Heart right ventricle (tissue), 16 donors: ENCODE measurements around the gene OR52I2. TPM values are rescaled to one million over a fixed set of nuclear protein-coding genes. Genes with fewer than 3 reads are reported as not detected.

Experiments
- ATAC-seq, 8 donors: fragments of 200-7000 bp; cut with Tn5 transposase; one replicate each; pipeline ENCODE4 v1.9.1; 2020; ENCODE audit warnings: mild to moderate bottlenecking in 8 of 8, moderate library complexity in 8 of 8, moderate number of reproducible peaks in 1 of 8
- DNase-seq, 2 donors: peaks; one replicate each; pipeline ENCODE4 v3.0.0-alpha.2; 2020
- H3K27ac ChIP-seq, 10 donors: fragments of 200-600 bp; sonication (generic) in 2 of 10; one replicate each; pipeline versions ENCODE4 v1.5.0 to v1.8.0; 2020 to 2022; ENCODE audit warnings: mild to moderate bottlenecking in 3 of 10
- H3K27me3 ChIP-seq, 7 donors: fragments of 200-600 bp; one replicate each; pipeline ENCODE4 v1.8.0; 2021 to 2022; ENCODE audit warnings: mild to moderate bottlenecking in 2 of 7
- H3K36me3 ChIP-seq, 9 donors: fragments of 200-600 bp; sonication (generic) in 1 of 9; one replicate each; pipeline versions ENCODE4 v1.5.0 to v1.8.0; 2020 to 2022; ENCODE audit warnings: mild to moderate bottlenecking in 2 of 9
- H3K4me1 ChIP-seq, 9 donors: fragments of 200-600 bp; sonication (generic) in 1 of 9; one replicate each; pipeline versions ENCODE4 v1.5.0 to v1.8.0; 2020 to 2022; ENCODE audit warnings: mild to moderate bottlenecking in 4 of 9
- H3K4me3 ChIP-seq, 10 donors: fragments of 200-600 bp; sonication (generic) in 2 of 10; one replicate each; pipeline versions ENCODE4 v1.5.0 to v1.8.0; 2020 to 2022; ENCODE audit warnings: mild to moderate bottlenecking in 7 of 10, moderate library complexity in 2 of 10
- H3K9me3 ChIP-seq, 11 donors: fragments of 200-600 bp in 10 of 11; sonication (generic) in 2 of 11; one replicate each; pipeline versions ENCODE4 v1.5.0 to v1.8.0; 2013 to 2022; ENCODE audit warnings: mild to moderate bottlenecking in 2 of 11, control low read depth in 1 of 11, moderate library complexity in 1 of 11
- CTCF ChIP-seq, 9 donors: fragments of 200-600 bp; sonication (generic) in 2 of 9; IDR thresholded peaks; one replicate each; pipeline versions ENCODE4 v1.5.0 to v1.8.0; 2021 to 2022; ENCODE audit warnings: antibody characterized with exemption in 9 of 9, mild to moderate bottlenecking in 5 of 9, moderate library complexity in 1 of 9
- WGBS, 2 donors: extraction: QIAGEN DNeasy Blood & Tissue Kit; methylation state at CpG; one replicate each; pipeline ENCODE4 v1.1.7; 2013; ENCODE audit warnings: inconsistent platforms in 1 of 2; 5-methylcytosine and 5-hydroxymethylcytosine counted together
- intact Hi-C, 10 donors: fragments of 100-400 bp; cut with DNase I; formaldehyde crosslinking; loops; one replicate each; pipeline versions ENCODE4 v1.11.1 to v1.14.2; 2022
- polyA plus RNA-seq, 2 donors: library from polyadenylated mRNA; stranded (reverse); fragments of 200-250 nt; gene quantifications; one replicate each; pipeline ENCODE4 v1.2.3, GENCODE V29; 2013
- total RNA-seq, 10 donors: library from RNA; stranded (reverse); fragmentation: NEBNext Ultra II Directional in 3 of 10; extraction: Animal tissue kit (Norgen Biotek cat#: 25700) in 3 of 10; gene quantifications; one replicate each; pipeline versions ENCODE4 v1.2.1 to v1.2.4, GENCODE V29; 2021 to 2023
- donor health status: Arrhythmogenic right ventricular cardiomyopathy.
- donor health status: ischemic (EF 13 %, LVEDD 7.1; RV severe dilation, severe dysfunction).
- donor health status: healthy with polysubstance abuse.
- donor health status: DM: no; HTN: yes; CAD: no.
- donor health status: DM: no; HTN: no; CAD: no.
- donor health status: ischemic (EF 25% LVEDD 6.9; RV normal size, moderate dysfunction).
- donor health status: ischemic (EF 25% LVEDD 5.7; RV mildly dilated, moderate dysfunction).
- donor health status: healthy.
- donor health status: DM: yes; HTN: yes; CAD: no.
- donor health status: Ischemic cardiomyopathy.
- donor health status: ischemic (EF 35%, LVEDD 5.7; RV mildly dilated, moderate dysfunction).
- donor health status: nonischemic (EF 11% LVEDD 7.7; RV severe dilation, severe dysfunction).
- donor health status: DM: yes; HTN: yes; CAD: no.
- donor health status: PGD.
- donor health status: ischemic (EF 29% LVEDD 5.4; RV normal size, mild dysfunction).
- donor health status: nonischemic (EF 23%, LVEDD 6.1; RV moderate dilation, normal function).

OR52I2 gene
- total and polyA plus RNA-seq, 12 donors = not detected

GRCh38 chr11:4544891-4545290, 36.7 kb upstream of the OR52I2 start, which contains the start of gene OR52M1:
OR52M1 (plus strand) TSS chr11:4545191; CDS start chr11:4545191, 0 bp downstream.
- no peak within 1 kb of the TSS for H3K27ac ChIP-seq
- TF ChIP-seq CTCF (IDR thresholded peaks at IDR 0.05) = no peak
- peaks cover 0 to 14% (median 0%) of the 10 kb centered on the region in 7 donors for H3K27me3 ChIP-seq
- no peaks in the 10 kb centered on the region for H3K4me1 ChIP-seq
- H3K36me3 ChIP-seq = no peaks in the 10 kb centered on the region
- H3K9me3 ChIP-seq = peaks cover 0 to 8% (median 0%) of the 10 kb centered on the region in 11 donors
- intact Hi-C loops = loop anchor here in 2 of 10 donors (5.0 kb wide), 1 partner anchor 358 kb away; no protein-coding TSS in a partner anchor
- 74 to 85% methylated on average over 5 of the region's 5 CpGs for WGBS, 2 donors
- DNase-seq (no peak), ATAC-seq (no peak)
- no peak within 1 kb of the TSS for H3K4me3 ChIP-seq

- peaks cover 0 to 3% (median 0%) of the 10 kb centered on the region in 7 donors for H3K27me3 ChIP-seq
- 71 to 85% methylated on average over 1 of the region's 1 CpG for WGBS, 2 donors
- no peak overlapping the region for H3K4me3 ChIP-seq
- no peak for ATAC-seq
- intact Hi-C loops = no loop called here
- H3K27ac ChIP-seq = no peak overlapping the region
- H3K9me3 ChIP-seq = peaks cover 0 to 24% (median 6%) of the 10 kb centered on the region in 11 donors
- DNase-seq = no peak
- no peak for TF ChIP-seq CTCF (IDR thresholded peaks at IDR 0.05)
- no peaks in the 10 kb centered on the region for H3K36me3 ChIP-seq
- H3K4me1 ChIP-seq = no peaks in the 10 kb centered on the region
These were observed 34.7 kb upstream of the OR52I2 start for GRCh38 chr11:4546878-4547277.

- Histone ChIP-seq H3K27me3 (no peaks in the 10 kb centered on the region), H3K4me1 (no peaks in the 10 kb centered on the region), H3K9me3 (peaks cover 0 to 25% (median 6%) of the 10 kb centered on the region in 11 donors), H3K27ac (no peak overlapping the region), H3K4me3 (no peak overlapping the region), H3K36me3 (no peaks in the 10 kb centered on the region)
- intact Hi-C loops = no loop called here
- TF ChIP-seq CTCF (IDR thresholded peaks at IDR 0.05) = no peak
- no peak for DNase-seq
- ATAC-seq = no peak
- 67% methylated on average over 4 of the region's 4 CpGs for WGBS, 2 donors
These were observed 34.1 kb upstream of the OR52I2 start for GRCh38 chr11:4547416-4547815.

- H3K4me3 ChIP-seq = no peak overlapping the region
- no peak for DNase-seq
- no peak for TF ChIP-seq CTCF (IDR thresholded peaks at IDR 0.05)
- H3K27ac ChIP-seq = no peak overlapping the region
- no peaks in the 10 kb centered on the region for H3K36me3 ChIP-seq
- intact Hi-C loops = no loop called here
- H3K27me3 ChIP-seq = peaks cover 0 to 4% (median 0%) of the 10 kb centered on the region in 7 donors
- H3K9me3 ChIP-seq = peaks cover 0 to 25% (median 6%) of the 10 kb centered on the region in 11 donors
- 77 to 78% methylated on average over 8 of the region's 8 CpGs for WGBS, 2 donors
- ATAC-seq = no peak
- no peaks in the 10 kb centered on the region for H3K4me1 ChIP-seq
These were observed 30.1 kb upstream of the OR52I2 start for GRCh38 chr11:4551346-4551979.
